CD4-positive, CD25-positive, alpha-beta regulatory T cell (primary cell): Measurements from ENCODE around the gene CRYGB. TPM values are rescaled to one million over a fixed set of nuclear protein-coding genes. Genes with fewer than 3 reads are reported as not detected.

Source experiments
- ATAC-seq, 2 donors: fragments of 150-1000 bp; cut with Tn5 transposase; one replicate each; pipeline ENCODE4 v1.10.0; 2021; ENCODE audit warnings: low read depth in 2 of 2, moderate number of reproducible peaks in 2 of 2, moderate library complexity in 1 of 2
- DNase-seq, 3 donors: peaks; one replicate each; pipeline versions ENCODE4 v3.0.0 to v3.0.0-alpha.2; 2012 to 2022; ENCODE audit warnings: mixed read lengths in 1 of 3
- H3K27ac ChIP-seq: one replicate; pipeline ENCODE4 v1.7.0; 2013; ENCODE audit warnings: mild to moderate bottlenecking, low read length; ENCODE audit not compliant: insufficient read depth, poor library complexity, severe bottlenecking
- H3K27me3 ChIP-seq: one replicate; pipeline ENCODE4 v1.7.0; 2013; ENCODE audit warnings: low read length; ENCODE audit not compliant: control insufficient read depth, insufficient read depth
- H3K36me3 ChIP-seq: one replicate; pipeline ENCODE4 v1.7.0; 2013; ENCODE audit warnings: mild to moderate bottlenecking, low read length, moderate library complexity; ENCODE audit not compliant: control insufficient read depth, insufficient read depth
- H3K4me1 ChIP-seq: 2 replicates; pipeline ENCODE4 v1.7.0; 2013; ENCODE audit warnings: mild to moderate bottlenecking, low read length; ENCODE audit not compliant: insufficient read depth, control insufficient read depth, poor library complexity, severe bottlenecking
- H3K4me3 ChIP-seq: one replicate; pipeline ENCODE4 v1.7.0; 2013; ENCODE audit warnings: low read depth, mild to moderate bottlenecking, low read length, moderate library complexity
- H3K9me3 ChIP-seq, 2 experiments: 1 replicate in 1 of 2; 2 replicates in 1 of 2; pipeline ENCODE4 v1.7.0; 2013; ENCODE audit warnings: low read length in 2 of 2, mild to moderate bottlenecking in 1 of 2, moderate library complexity in 1 of 2; ENCODE audit not compliant: control insufficient read depth in 2 of 2
- H3K27ac Mint-ChIP-seq, 3 donors: one replicate each; pipeline ENCODE4 v1.8.0; 2020 to 2022; ENCODE audit warnings: mild to moderate bottlenecking in 3 of 3, mixed read lengths in 3 of 3, moderate library complexity in 2 of 3
- H3K27me3 Mint-ChIP-seq: one replicate; pipeline ENCODE4 v1.8.0; 2022; ENCODE audit warnings: mild to moderate bottlenecking, mixed read lengths
- H3K36me3 Mint-ChIP-seq: one replicate; pipeline ENCODE4 v1.8.0; 2020; ENCODE audit warnings: mixed read lengths
- H3K4me1 Mint-ChIP-seq, 4 donors: one replicate each; pipeline ENCODE4 v1.8.0; 2020 to 2022; ENCODE audit warnings: mixed read lengths in 4 of 4, mild to moderate bottlenecking in 1 of 4
- H3K4me3 Mint-ChIP-seq, 4 donors: one replicate each; pipeline ENCODE4 v1.8.0; 2020 to 2022; ENCODE audit warnings: mild to moderate bottlenecking in 4 of 4, mixed read lengths in 4 of 4, moderate library complexity in 3 of 4
- H3K9me3 Mint-ChIP-seq, 7 donors: one replicate each; pipeline ENCODE4 v1.8.0; 2020 to 2022; ENCODE audit warnings: mixed read lengths in 7 of 7, mild to moderate bottlenecking in 3 of 7, moderate library complexity in 2 of 7
- polyA plus RNA-seq, 4 donors: library from polyadenylated mRNA; unstranded; fragments of 300-500 nt; fragmentation: Illumina TruSeq; gene quantifications; one replicate each; pipeline ENCODE4 v1.2.3, GENCODE V29; 2021
- total RNA-seq: library from RNA; stranded (reverse); gene quantifications from one replicate; pipeline ENCODE4 v1.2.3, GENCODE V29; 2022

Gene CRYGB
- total and polyA plus RNA-seq, 5 donors from 2014 or later: not detected

GRCh38 chr2:208172125-208172524 lies 26.2 kb upstream of the CRYGB start:
- Histone ChIP-seq H3K9me3 (no peaks in the 10 kb centered on the region), H3K4me1 (no peaks in the 10 kb centered on the region), H3K27me3 (peaks cover 7% of the 10 kb centered on the region), H3K36me3 (no peaks in the 10 kb centered on the region), H3K4me3 (no peak overlapping the region), H3K27ac (no peak overlapping the region)
- no peak for DNase-seq
- Mint-ChIP-seq H3K36me3 (no peaks in the 10 kb centered on the region), H3K27me3 (peaks cover 20% of the 10 kb centered on the region), H3K4me3 (no peak overlapping the region), H3K27ac (no peak overlapping the region), H3K4me1 (peaks cover 0 to 4% (median 2%) of the 10 kb centered on the region in 4 donors), H3K9me3 (no peaks in the 10 kb centered on the region)
- ATAC-seq: no peak

- Mint-ChIP-seq H3K27ac (no peak overlapping the region), H3K27me3 (peaks cover 7% of the 10 kb centered on the region)
- no peak overlapping the region for H3K27ac ChIP-seq
Measured at GRCh38 chr2:208164951-208165755, 19.2 kb upstream of the CRYGB start.

GRCh38 chr2:208163489-208163888 lies 17.5 kb upstream of the CRYGB start, which contains the start of gene CRYGA:
Gene CRYGA, minus strand, starts transcription at chr2:208163589. Its CDS starts 33 bp downstream, at chr2:208163556.
- Histone ChIP-seq H3K9me3 (no peaks in the 10 kb centered on the region), H3K4me1 (no peaks in the 10 kb centered on the region), H3K27ac (no peak within 1 kb of the TSS), H3K4me3 (no peak within 1 kb of the TSS), H3K36me3 (no peaks in the 10 kb centered on the region), H3K27me3 (no peaks in the 10 kb centered on the region)
- H3K27me3 Mint-ChIP-seq: no peaks in the 10 kb centered on the region
- no peaks in the 10 kb centered on the region for H3K4me1 Mint-ChIP-seq
- H3K27ac Mint-ChIP-seq: no peak within 1 kb of the TSS
- H3K36me3 Mint-ChIP-seq: no peaks in the 10 kb centered on the region
- DNase-seq (no peak), ATAC-seq (no peak)
- no peak within 1 kb of the TSS for H3K4me3 Mint-ChIP-seq
- peaks cover 0 to 2% (median 0%) of the 10 kb centered on the region in 7 donors for H3K9me3 Mint-ChIP-seq

More at GRCh38 chr2:208164951-208165755, 19.2 kb upstream of the CRYGB start:
- Mint-ChIP-seq H3K4me3 (no peak overlapping the region), H3K36me3 (no peaks in the 10 kb centered on the region), H3K4me1 (no peaks in the 10 kb centered on the region), H3K9me3 (no peaks in the 10 kb centered on the region)
- Histone ChIP-seq H3K9me3 (no peaks in the 10 kb centered on the region), H3K27me3 (no peaks in the 10 kb centered on the region), H3K4me1 (no peaks in the 10 kb centered on the region), H3K4me3 (no peak overlapping the region), H3K36me3 (no peaks in the 10 kb centered on the region)
- ATAC-seq: no peak
- no peak for DNase-seq

GRCh38 chr2:208156439-208156838 lies 10.5 kb upstream of the CRYGB start:
- H3K27me3 ChIP-seq: no peaks in the 10 kb centered on the region
- ATAC-seq (no peak), DNase-seq (no peak)
- Mint-ChIP-seq H3K9me3 (peaks cover 0 to 12% (median 0%) of the 10 kb centered on the region in 7 donors), H3K27me3 (no peaks in the 10 kb centered on the region), H3K36me3 (no peaks in the 10 kb centered on the region), H3K4me1 (no peaks in the 10 kb centered on the region), H3K4me3 (no peak overlapping the region), H3K27ac (no peak overlapping the region)
- no peaks in the 10 kb centered on the region for H3K4me1 ChIP-seq
- no peak overlapping the region for H3K27ac ChIP-seq
- no peak overlapping the region for H3K4me3 ChIP-seq
- H3K9me3 ChIP-seq: no peaks in the 10 kb centered on the region
- H3K36me3 ChIP-seq: no peaks in the 10 kb centered on the region

- Mint-ChIP-seq H3K36me3 (no peaks in the 10 kb centered on the region), H3K4me3 (no peak overlapping the region), H3K4me1 (no peaks in the 10 kb centered on the region), H3K27me3 (no peaks in the 10 kb centered on the region), H3K9me3 (peaks cover 0 to 14% (median 0%) of the 10 kb centered on the region in 7 donors), H3K27ac (no peak overlapping the region)
- H3K4me1 ChIP-seq: no peaks in the 10 kb centered on the region
- H3K27ac ChIP-seq: no peak overlapping the region
- no peaks in the 10 kb centered on the region for H3K9me3 ChIP-seq
- H3K4me3 ChIP-seq: no peak overlapping the region
- no peaks in the 10 kb centered on the region for H3K27me3 ChIP-seq
- no peak for DNase-seq
- no peak for ATAC-seq
- no peaks in the 10 kb centered on the region for H3K36me3 ChIP-seq
Measured at GRCh38 chr2:208153156-208153555, 7.2 kb upstream of the CRYGB start.

- H3K9me3 Mint-ChIP-seq: peaks cover 0 to 14% (median 0%) of the 10 kb centered on the region in 7 donors
Measured at GRCh38 chr2:208150956-208151355, 5.0 kb upstream of the CRYGB start.

GRCh38 chr2:208150094-208150493 lies 4.1 kb upstream of the CRYGB start:
- no peaks in the 10 kb centered on the region for H3K27me3 ChIP-seq
- Mint-ChIP-seq H3K4me3 (no peak overlapping the region), H3K4me1 (no peaks in the 10 kb centered on the region), H3K27ac (no peak overlapping the region), H3K36me3 (no peaks in the 10 kb centered on the region), H3K27me3 (no peaks in the 10 kb centered on the region), H3K9me3 (peaks cover 0 to 14% (median 0%) of the 10 kb centered on the region in 7 donors)
- H3K36me3 ChIP-seq: no peaks in the 10 kb centered on the region
- H3K27ac ChIP-seq: no peak overlapping the region
- no peak overlapping the region for H3K4me3 ChIP-seq
- H3K4me1 ChIP-seq: no peaks in the 10 kb centered on the region
- no peak for DNase-seq
- H3K9me3 ChIP-seq: no peaks in the 10 kb centered on the region
- ATAC-seq: no peak

More at GRCh38 chr2:208150956-208151355, 5.0 kb upstream of the CRYGB start:
- DNase-seq (no peak), ATAC-seq (no peak)
- Histone ChIP-seq H3K27me3 (no peaks in the 10 kb centered on the region), H3K4me3 (no peak overlapping the region), H3K4me1 (no peaks in the 10 kb centered on the region), H3K9me3 (no peaks in the 10 kb centered on the region), H3K27ac (no peak overlapping the region), H3K36me3 (no peaks in the 10 kb centered on the region)
- Mint-ChIP-seq H3K27me3 (no peaks in the 10 kb centered on the region), H3K27ac (no peak overlapping the region), H3K4me3 (no peak overlapping the region), H3K36me3 (no peaks in the 10 kb centered on the region), H3K4me1 (no peaks in the 10 kb centered on the region)

GRCh38 chr2:208148803-208149202 lies 2.8 kb upstream of the CRYGB start:
- no peaks in the 10 kb centered on the region for H3K4me1 Mint-ChIP-seq
- H3K27me3 ChIP-seq: no peaks in the 10 kb centered on the region
- no peaks in the 10 kb centered on the region for H3K4me1 ChIP-seq
- no peak overlapping the region for H3K27ac Mint-ChIP-seq
- no peak for ATAC-seq
- H3K36me3 ChIP-seq: no peaks in the 10 kb centered on the region
- no peaks in the 10 kb centered on the region for H3K27me3 Mint-ChIP-seq
- H3K4me3 ChIP-seq: no peak overlapping the region
- H3K4me3 Mint-ChIP-seq: no peak overlapping the region
- no peaks in the 10 kb centered on the region for H3K9me3 ChIP-seq
- H3K9me3 Mint-ChIP-seq: peaks cover 0 to 14% (median 0%) of the 10 kb centered on the region in 7 donors
- no peak for DNase-seq
- H3K36me3 Mint-ChIP-seq: no peaks in the 10 kb centered on the region
- no peak overlapping the region for H3K27ac ChIP-seq
